H1 (cell line): ENCODE data around the gene P2RY11.

Experiments used
- BACH1 ChIP-seq: IDR thresholded peaks from 2 replicates; pipeline ENCODE4 v1.6.1; 2012; ENCODE audit warnings: low read length, improper control_type of control experiment
- CHD1 ChIP-seq: IDR thresholded peaks from 2 replicates; pipeline ENCODE4 v1.6.1; 2012; ENCODE audit warnings: low read depth, low read length, improper control_type of control experiment
- EZH2 ChIP-seq: fragments of 200-600 bp; sonication (generic); IDR thresholded peaks from 2 replicates; pipeline ENCODE4 v1.7.1; 2012; ENCODE audit warnings: low read depth, mild to moderate bottlenecking, moderate library complexity, low read length, inconsistent platforms; ENCODE audit not compliant: severe bottlenecking
- HDAC6 ChIP-seq: IDR thresholded peaks from one replicate; pipeline ENCODE4 v1.7.1; 2012; ENCODE audit warnings: low read depth, mild to moderate bottlenecking, inconsistent platforms, low read length, moderate library complexity
- KDM4A ChIP-seq: IDR thresholded peaks from one replicate; pipeline ENCODE4 v1.7.1; 2012; ENCODE audit warnings: low read depth, mild to moderate bottlenecking, moderate library complexity, low read length, inconsistent platforms; ENCODE audit not compliant: severe bottlenecking
- MAFK ChIP-seq: IDR thresholded peaks from 2 replicates; pipeline ENCODE4 v1.6.1; 2012; ENCODE audit warnings: low read depth, mild to moderate bottlenecking, improper control_type of control experiment, low read length
- POLR2A ChIP-seq, 2 experiments: IDR thresholded peaks; 1 replicate in 1 of 2; 2 replicates in 1 of 2; pipeline ENCODE4 v1.6.1; 2011; ENCODE audit warnings: low read depth in 2 of 2, low read length in 2 of 2, mild to moderate bottlenecking in 2 of 2; ENCODE audit errors: control extremely low read depth in 1 of 2
- POLR2AphosphoS5 ChIP-seq: IDR thresholded peaks from 2 replicates; pipeline ENCODE4 v1.6.1; 2011; ENCODE audit warnings: low read depth, low read length
- RBBP5 ChIP-seq: IDR thresholded peaks from 2 replicates; pipeline ENCODE4 v1.7.1; 2012; ENCODE audit warnings: low read depth, mild to moderate bottlenecking, inconsistent platforms, low read length, moderate library complexity, borderline replicate concordance
- SP2 ChIP-seq: IDR thresholded peaks from 2 replicates; pipeline ENCODE4 v1.6.1; 2012; ENCODE audit warnings: mild to moderate bottlenecking, low read length, inconsistent platforms
- SUZ12 ChIP-seq: fragments of 200-600 bp; sonication (generic); IDR thresholded peaks from 2 replicates; pipeline ENCODE4 v1.6.1; 2012; ENCODE audit warnings: mild to moderate bottlenecking, inconsistent platforms, low read length, moderate library complexity, mixed read lengths
- TF ChIP-seq, protein P1 (sequence below), 3 experiments: IDR thresholded peaks; 1 replicate in 2 of 3; 2 replicates in 1 of 3; pipeline versions ENCODE4 v1.5.1 to v1.6.1; 2011; ENCODE audit warnings: low read length in 3 of 3, mild to moderate bottlenecking in 3 of 3, inconsistent platforms in 2 of 3, low read depth in 1 of 3, moderate library complexity in 1 of 3; ENCODE audit not compliant: insufficient read depth in 1 of 3; ENCODE audit errors: control extremely low read depth in 1 of 3

DNA sequence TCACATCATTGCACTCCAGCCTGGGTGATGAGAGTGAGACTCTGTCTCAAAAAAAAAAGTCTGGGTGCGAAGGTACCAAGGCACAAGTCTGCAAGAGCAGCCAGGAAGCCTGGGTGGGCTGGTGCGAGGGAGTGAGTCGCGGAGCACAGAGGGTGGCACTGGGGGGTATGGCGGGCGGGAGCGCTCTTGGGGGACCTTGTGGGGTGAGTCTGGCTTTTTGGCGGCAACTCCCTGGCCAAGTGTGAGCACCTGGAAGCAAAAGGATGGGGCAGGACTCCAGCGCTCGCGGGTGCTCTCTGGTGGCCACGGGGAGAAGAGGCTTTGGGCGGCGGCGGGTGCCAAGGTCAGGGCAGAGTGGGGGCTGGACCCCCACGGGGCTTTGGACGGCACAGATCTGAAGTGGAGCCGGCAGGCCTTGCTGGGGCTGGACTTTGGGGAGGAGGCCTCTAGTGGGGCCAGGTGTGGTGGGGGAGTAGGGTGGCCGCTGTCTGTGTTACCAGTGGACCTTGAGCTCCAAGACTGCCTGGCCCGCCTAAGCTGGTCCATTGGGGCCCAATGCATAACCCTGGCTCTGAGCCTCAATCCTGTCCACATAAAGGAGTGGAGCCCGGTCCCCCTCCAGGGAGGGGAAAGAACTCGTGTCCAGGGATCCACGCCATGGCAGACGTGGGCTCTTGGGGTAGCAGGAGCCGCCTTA, 1.6 kb downstream of the P2RY11 start:
- TF ChIP-seq HDAC6 (no peak), POLR2AphosphoS5 (no peak; the same call in 1 of the 2 replicates), EZH2 (no peak), KDM4A (no peak), SUZ12 (no peak), RBBP5 (no peak), POLR2A (IDR thresholded peaks at IDR 0.05; ENCODE audit: control extremely low read depth in 1 of 2, low read depth in 2 of 2, low read length in 2 of 2) (peak in 1 of 2 experiments; percentile 31; a peak in 1 of 3 replicates), CHD1 (no peak), BACH1 (no peak), SP2 (no peak), MAFK (no peak)
- TF ChIP-seq, protein P1, sequence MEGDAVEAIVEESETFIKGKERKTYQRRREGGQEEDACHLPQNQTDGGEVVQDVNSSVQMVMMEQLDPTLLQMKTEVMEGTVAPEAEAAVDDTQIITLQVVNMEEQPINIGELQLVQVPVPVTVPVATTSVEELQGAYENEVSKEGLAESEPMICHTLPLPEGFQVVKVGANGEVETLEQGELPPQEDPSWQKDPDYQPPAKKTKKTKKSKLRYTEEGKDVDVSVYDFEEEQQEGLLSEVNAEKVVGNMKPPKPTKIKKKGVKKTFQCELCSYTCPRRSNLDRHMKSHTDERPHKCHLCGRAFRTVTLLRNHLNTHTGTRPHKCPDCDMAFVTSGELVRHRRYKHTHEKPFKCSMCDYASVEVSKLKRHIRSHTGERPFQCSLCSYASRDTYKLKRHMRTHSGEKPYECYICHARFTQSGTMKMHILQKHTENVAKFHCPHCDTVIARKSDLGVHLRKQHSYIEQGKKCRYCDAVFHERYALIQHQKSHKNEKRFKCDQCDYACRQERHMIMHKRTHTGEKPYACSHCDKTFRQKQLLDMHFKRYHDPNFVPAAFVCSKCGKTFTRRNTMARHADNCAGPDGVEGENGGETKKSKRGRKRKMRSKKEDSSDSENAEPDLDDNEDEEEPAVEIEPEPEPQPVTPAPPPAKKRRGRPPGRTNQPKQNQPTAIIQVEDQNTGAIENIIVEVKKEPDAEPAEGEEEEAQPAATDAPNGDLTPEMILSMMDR (IDR thresholded peaks at IDR 0.05; ENCODE audit: control extremely low read depth in 1 of 3, insufficient read depth in 1 of 3, low read depth in 1 of 3, low read length in 3 of 3) = peak; percentile 77 to 80 (median 79)
